GM18873 (cell line): Measurements from ENCODE around the gene E2F7.
A peak's percentile ranks its signal among the peaks of the same experiment; 100 is the strongest.

Source experiments
- ATAC-seq: cut with Tn5 transposase; IDR thresholded peaks from one replicate; pipeline ENCODE4 v1.9.1; 2021; ENCODE audit warnings: mild to moderate bottlenecking, moderate library complexity, moderate number of reproducible peaks; ENCODE audit not compliant: unreplicated experiment, low FRiP score

E2F7 gene

DNA sequence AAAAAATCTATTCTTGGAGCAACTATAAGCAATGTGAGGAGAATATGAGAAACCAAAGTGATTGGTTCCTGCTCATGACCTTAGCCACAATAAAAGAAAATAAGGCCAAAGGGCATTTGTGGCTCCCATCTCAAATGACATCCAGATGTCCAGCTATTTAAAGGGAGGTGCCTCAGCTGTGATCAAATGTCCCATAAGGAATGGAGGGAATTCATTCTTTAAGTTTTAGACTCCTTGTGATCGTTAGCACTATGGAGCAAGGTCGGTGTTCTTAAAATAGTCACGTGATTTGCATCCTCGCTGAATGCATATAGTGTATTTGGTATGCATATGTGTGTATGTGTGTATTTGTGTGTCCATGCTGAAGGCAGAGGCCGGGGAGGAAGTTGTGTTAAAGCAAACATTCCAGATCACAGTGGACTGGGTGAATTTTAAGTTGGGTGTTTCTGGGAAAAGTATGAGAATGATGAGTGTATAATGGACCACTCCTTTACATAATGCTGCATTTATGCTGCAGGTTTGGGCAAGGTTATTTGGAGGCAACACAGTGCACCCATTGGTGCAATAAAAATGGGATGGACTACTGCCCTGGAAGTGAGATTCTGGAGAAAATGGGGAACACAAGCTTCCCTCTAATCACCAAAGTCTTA lies 5.6 kb upstream of the E2F7 start:
- no peak for ATAC-seq

GRCh38 chr12:77070382-77070781 lies 5.0 kb upstream of the E2F7 start:
- ATAC-seq, result peak; percentile 89

DNA sequence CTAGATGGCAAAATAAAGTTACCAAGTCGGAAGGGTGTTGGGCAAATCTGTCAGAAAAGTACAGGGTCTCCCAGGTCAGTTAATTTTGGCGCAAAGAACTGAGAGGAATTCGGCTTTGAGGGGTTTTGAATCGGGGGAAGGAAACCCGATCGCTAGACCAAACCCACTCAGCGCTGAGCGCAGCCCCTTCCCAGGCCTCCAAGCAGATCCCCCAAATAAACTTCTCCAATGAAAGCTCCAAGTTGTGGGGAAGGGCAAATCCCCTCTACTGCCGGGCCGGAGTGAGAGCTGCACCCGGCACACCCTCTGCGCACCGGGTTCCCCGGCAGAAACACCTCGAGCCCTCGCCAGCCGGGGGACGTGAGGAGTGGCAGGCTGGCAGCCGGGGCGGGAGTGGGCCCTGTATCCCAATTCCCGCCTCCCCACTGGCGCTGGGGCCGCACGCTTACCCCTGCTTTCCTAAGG lies 441 bp downstream of the E2F7 start:
- peak; percentile 5 for ATAC-seq

DNA sequence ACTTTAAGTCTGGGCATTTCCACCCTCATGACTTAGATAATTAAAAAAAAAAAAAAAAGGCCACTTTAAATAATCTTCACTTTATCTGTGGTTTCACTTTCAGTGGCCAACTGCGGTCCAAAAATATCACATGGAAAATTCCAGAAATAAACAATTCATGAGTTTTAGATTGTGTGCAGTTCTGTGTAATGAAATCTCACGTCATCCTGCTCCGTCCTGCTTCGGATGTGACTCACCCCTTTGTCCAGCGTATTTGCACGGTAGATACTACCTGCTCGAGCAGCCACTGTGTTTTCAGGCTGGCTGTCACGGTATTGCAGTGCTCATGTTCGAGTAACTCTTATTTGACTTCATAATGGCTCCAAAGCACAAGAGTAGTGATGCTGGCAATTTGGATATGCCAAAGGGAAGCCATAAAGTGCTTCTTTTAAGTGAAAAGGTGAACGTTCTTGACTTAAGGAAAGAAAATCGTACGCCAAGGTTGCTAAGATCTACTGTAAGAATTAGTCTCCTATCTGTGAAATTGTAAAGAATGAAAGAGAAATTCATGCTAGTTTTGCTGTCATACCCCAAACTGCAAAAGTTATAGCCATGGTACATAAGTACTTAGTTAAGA lies 2.4 kb downstream of the E2F7 start:
- ATAC-seq, result peak; percentile 35

DNA sequence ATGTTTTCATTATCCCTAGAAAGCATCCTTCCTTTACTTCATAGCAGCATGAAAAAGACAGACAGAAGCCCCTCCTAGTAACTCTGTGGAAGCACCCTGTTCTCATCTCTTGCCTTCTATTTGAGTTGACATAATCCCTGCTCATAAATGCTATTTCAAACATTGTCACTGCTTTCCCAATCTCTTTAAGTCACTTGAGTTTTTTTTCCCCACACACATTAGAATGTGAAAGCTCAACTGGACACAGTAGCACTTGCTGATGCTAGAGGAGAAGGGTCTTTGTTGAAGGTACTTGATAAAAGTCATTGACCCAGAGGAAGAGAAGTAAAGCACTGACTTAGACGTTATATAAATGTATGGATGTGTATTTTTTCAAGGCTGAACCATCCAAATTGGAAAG lies 3.0 kb downstream of the E2F7 start:
- no peak for ATAC-seq

DNA sequence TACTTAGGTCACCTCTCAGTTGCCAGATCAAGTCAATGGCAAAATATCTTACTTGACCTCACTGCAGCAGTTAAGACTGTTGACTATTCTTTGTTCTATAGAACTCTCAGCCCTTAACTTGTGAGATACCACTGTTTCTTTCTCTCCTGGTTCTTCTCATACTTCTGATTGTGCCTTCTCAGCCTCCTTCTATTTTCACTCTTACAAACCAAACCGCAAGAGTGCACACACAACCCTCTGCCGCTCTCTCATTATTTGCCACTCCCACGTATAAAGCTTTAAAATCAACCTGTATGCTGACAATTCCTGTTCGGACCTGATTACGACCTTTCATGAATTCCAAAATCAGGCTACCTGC lies 4.5 kb downstream of the E2F7 start:
- peak; percentile 35 for ATAC-seq

DNA sequence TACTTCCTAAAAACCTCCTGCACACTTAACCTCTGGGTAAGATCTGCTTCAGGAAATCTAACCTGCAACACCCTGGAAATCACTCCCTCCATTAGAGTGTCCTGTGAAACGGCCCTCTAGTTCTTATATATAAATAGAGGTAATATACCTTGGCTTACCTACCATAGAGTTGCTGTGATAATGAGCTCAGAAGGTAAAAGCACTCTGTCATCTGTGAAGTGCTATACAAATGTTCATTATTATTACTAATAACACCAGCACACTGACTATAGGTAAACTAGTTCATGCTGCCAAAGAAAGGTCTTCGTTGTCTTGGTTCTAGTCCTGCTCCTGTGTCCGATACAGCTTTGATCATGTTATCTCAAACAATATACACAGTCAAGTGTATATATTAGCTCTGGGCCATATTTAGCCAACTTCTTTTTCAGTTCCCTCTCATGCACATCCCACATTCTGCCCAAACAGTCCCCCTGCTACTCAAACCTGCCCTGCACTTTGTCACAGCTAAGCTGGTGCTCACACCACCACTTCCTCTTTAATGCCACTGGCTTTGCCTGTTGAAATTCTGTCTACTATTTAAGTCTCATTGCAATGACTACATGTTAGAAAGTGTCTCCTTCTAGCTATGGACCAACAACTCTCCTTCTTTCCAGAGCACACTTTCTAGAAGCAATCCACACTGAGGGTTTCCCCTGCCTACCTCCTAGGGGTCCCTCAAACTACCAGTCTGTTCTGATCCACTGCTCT lies 5.1 kb downstream of the E2F7 start:
- ATAC-seq, result peak; percentile 75

- no peak for ATAC-seq
These were observed 6.6 kb downstream of the E2F7 start for GRCh38 chr12:77058740-77059139.

- no peak for ATAC-seq
These were observed 10.5 kb downstream of the E2F7 start for GRCh38 chr12:77054851-77055250.

GRCh38 chr12:77053259-77053658 lies 12.1 kb downstream of the E2F7 start:
- no peak for ATAC-seq

GRCh38 chr12:77049767-77050353 lies 15.5 kb downstream of the E2F7 start:
- ATAC-seq, result peak; percentile 97

GRCh38 chr12:77047341-77048109 lies 17.8 kb downstream of the E2F7 start:
- ATAC-seq, result no peak

DNA sequence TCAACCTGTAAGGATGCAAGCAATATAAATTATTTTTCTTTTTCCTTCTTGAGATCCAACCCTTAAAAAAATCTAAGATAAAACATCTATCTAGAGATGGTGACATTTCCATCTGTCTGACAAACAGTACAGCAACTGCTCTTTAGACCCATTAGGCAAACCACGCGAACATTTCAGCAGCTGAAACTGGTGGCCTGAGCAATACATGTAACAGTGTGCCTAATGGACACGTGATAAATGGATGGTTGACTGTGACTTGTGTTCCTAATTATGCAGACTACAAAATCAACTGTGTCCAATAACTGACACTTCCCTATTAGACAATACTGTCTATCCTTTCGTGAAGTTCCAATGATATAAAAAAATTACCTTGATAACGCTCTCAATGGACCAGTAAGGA lies 18.9 kb downstream of the E2F7 start:
- no peak for ATAC-seq

DNA sequence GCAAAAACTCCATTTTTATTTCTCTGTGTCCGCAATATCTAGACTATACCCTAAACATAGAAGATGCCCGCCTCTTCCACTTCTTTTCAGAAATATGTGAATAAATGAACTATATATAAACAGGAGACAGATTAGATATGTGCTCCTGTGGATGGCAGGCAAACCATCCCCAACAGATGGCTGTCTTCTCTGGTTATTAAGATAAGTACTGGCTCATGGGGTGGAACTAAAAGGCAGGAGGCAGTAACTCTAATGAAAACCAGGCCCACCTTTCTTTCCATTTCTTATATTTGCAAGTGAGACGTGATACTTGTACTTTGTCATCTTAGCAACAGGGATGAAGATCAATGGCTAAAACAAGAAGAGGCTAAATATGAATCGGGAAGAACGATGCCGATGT lies 20.2 kb downstream of the E2F7 start:
- ATAC-seq, result no peak

DNA sequence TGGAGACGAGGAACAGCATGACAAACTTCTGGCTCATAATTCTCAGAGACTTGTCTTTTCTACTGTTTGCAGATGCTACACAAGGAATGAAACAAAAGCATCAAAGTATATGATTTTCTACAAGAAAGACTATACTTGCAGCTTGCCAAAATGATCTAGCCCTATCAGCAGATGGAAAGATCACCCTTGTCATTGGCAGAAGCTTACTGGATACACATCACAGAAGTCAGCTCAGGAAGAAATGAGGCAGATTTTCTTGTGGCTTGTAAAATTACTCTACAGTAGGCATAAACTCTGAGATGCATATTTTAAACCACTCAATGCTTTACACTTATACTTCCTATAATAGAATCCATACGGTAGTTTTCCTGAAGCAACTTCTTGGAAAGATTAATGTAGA lies 20.6 kb downstream of the E2F7 start:
- ATAC-seq, result no peak

DNA sequence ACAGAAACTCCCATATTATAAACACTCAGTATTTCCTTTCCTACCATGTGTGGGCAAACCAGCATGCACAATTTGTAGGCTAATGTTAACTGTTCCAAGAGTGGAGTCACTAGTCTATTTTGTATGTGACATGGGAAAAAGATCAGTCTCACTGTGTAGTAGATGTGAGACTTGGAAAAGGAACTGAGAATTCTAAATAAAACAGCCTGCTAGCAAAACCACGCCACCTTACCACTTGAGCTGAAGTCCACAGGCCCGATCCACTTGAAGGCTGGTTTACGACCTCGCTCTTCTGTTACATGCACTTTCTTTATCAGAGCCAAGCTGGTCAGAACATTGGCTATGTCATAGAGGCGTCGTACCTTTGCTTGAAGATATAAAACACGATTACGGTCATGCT lies 22.5 kb downstream of the E2F7 start:
- ATAC-seq, result no peak

GRCh38 chr12:77040231-77040630 lies 25.1 kb downstream of the E2F7 start:
- no peak for ATAC-seq

DNA sequence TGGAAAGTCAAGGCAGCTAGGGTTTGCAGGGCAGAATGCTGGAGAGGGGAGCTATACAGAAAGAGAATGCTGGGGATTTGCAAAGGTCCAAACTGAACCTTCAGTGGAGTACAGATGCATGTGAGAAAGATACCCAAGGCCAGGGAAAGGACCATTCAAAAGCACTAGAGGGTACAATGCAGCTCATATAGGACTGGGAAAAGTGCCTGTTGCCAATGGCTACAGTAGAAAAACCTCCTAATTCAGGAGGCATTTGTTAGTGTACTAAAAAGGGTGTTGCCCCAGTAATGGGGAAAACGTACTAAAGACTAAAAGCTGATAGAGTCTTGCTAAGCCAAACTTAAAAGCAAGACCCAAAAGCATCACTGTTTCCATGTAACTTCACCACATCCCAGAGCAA lies 30.1 kb downstream of the E2F7 start:
- ATAC-seq, result no peak

GRCh38 chr12:77033658-77034536 lies 31.5 kb downstream of the E2F7 start:
- no peak for ATAC-seq

GRCh38 chr12:77032406-77032805 lies 33.0 kb downstream of the E2F7 start:
- ATAC-seq, result no peak
